GM12873 (cell line): Measurements from ENCODE around the gene XK.

Source experiments
- CTCF ChIP-seq: IDR thresholded peaks from 2 replicates; pipeline ENCODE4 v1.5.1; 2012; ENCODE audit warnings: low read depth, mild to moderate bottlenecking, moderate library complexity, low read length, control low read depth; ENCODE audit not compliant: insufficient read depth; ENCODE audit errors: missing control alignments

The XK gene

DNA sequence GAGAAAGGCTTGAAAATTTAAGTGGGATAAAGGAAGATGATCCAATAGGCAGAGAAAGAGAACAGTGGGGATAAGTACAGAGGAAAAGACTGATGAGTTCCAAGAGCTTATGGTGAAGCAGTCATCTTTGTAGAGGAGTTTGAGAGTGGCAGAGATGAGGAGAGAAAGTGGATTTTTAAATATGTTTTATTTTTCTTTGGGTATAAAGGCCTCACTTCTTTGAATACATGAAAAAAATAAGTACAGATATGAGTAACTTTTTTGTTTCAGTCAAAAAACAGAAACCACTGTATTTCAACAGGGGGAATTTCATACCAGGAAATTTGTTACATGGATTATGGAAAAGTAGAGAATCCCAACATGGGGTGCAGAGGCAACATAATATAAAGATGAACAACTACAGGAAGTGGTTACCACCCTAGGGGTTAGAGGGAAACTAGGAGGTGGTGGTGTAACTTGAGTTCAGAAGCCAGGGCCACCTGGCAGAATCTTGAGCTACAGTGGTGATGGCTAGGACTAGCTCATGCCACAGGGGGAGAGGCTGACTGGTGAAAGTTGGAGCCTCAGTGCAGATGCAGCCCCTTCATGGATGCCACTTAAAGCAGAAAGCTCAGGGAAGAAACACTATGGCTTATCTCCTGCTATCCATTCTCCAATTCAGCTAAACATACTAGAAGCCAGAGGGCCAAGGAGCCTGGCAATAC is 90.8 kb downstream of the XK start:
- TF ChIP-seq CTCF: no peak

DNA sequence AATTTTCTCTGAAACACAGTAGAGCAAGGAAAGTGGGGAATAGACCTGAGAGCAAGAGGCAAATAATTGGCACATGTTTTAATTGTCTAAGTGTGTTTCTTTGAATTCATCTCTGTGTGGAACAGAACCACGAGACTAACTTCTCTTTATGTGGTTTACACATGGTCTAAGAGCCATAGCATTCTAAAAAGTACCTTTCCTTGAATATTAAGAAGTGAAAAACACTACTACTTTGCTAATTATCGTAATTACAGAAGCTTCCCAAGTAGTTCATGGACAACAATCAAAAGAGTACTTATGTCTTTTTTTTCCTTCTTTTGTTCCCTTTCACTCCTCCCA is 91.4 kb downstream of the XK start:
- no peak for TF ChIP-seq CTCF

DNA sequence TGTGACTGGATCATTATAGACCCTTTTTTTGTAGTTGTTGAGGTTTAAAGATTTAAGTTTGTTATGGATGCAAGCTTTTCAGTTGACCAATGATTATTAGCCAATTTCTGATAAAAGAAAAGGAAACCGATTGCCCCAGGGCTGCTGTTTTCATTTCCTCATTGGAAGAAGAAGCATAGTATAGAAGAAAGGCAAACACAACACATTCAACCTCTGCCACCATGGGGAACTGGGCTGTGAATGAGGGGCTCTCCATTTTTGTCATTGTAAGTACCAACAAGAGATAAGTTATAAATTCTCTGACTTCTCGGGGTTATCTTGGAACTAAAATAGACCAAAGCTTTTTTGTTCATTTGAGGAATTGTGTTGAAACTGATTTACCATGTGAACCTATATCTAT is 94.3 kb downstream of the XK start, which contains the start of gene CYBB:
Gene CYBB, plus strand, starts transcription at position 203 of the 400 bp plus-strand sequence. Its CDS starts 19 bp downstream, at position 222.
- no peak for TF ChIP-seq CTCF

- TF ChIP-seq CTCF: no peak
Measured at GRCh38 chrX:37781081-37781480, 95.5 kb downstream of the XK start.
